ENCODE results near the gene TBC1D5. TPM values are rescaled to one million over a fixed set of nuclear protein-coding genes. Genes with fewer than 3 reads are reported as not detected.
A peak's percentile ranks its signal among the peaks of the same experiment; 100 is the strongest.

TBC1D5 gene
- total and polyA plus RNA-seq, 4 donors: 11.8 to 75.5 (median 34.5) TPM

GRCh38 chr3:17234382-17234781 is 508.0 kb downstream of the TBC1D5 start:
- Histone ChIP-seq H3K9me3 (ENCODE audit: control insufficient read depth, low read length) (no peaks in the 10 kb centered on the region), H3K27ac (ENCODE audit: low read depth in 1 of 2, low read length in 2 of 2) (no peak overlapping the region), H3K27me3 (ENCODE audit: control insufficient read depth in 1 of 2, insufficient read depth in 2 of 2, low read length in 1 of 2) (no peaks in the 10 kb centered on the region), H3K4me1 (ENCODE audit: control insufficient read depth in 1 of 2, insufficient read depth in 2 of 2, low read length in 2 of 2) (peaks cover 0 to 4% of the 10 kb centered on the region in 2 donors), H3K36me3 (ENCODE audit: control insufficient read depth in 1 of 2, insufficient read depth in 2 of 2, low read length in 1 of 2) (no peaks in the 10 kb centered on the region), H3K4me3 (ENCODE audit: low read length in 2 of 2) (no peak overlapping the region)
- DNase-seq (no peak), ATAC-seq (ENCODE audit: low FRiP score) (no peak)
- intact Hi-C loops (cut with DNase I): loop anchor here (2.0 to 10.0 kb wide), 4 partner anchors 37 to 632 kb away; no protein-coding TSS in a partner anchor

- Histone ChIP-seq H3K27me3 (ENCODE audit: control insufficient read depth in 1 of 2, insufficient read depth in 2 of 2, low read length in 1 of 2) (no peaks in the 10 kb centered on the region), H3K9me3 (ENCODE audit: control insufficient read depth, low read length) (no peaks in the 10 kb centered on the region), H3K27ac (ENCODE audit: low read depth in 1 of 2, low read length in 2 of 2) (no peak overlapping the region), H3K4me3 (ENCODE audit: low read length in 2 of 2) (no peak overlapping the region), H3K4me1 (ENCODE audit: control insufficient read depth in 1 of 2, insufficient read depth in 2 of 2, low read length in 2 of 2) (peaks cover 0 to 4% of the 10 kb centered on the region in 2 donors), H3K36me3 (ENCODE audit: control insufficient read depth in 1 of 2, insufficient read depth in 2 of 2, low read length in 1 of 2) (no peaks in the 10 kb centered on the region)
- intact Hi-C loops (cut with DNase I): loop anchor here in 1 of 2 donors (2.0 to 10.0 kb wide), 4 partner anchors 36 to 633 kb away; no protein-coding TSS in a partner anchor
- WGBS, 2 donors: 57% methylated on average over 3 of the region's 3 CpGs
- ATAC-seq (ENCODE audit: low FRiP score) (peak; percentile 76), DNase-seq (no peak)
Measured at GRCh38 chr3:17233398-17233800, 509.0 kb downstream of the TBC1D5 start.

GRCh38 chr3:17232442-17232841 is 510.0 kb downstream of the TBC1D5 start:
- intact Hi-C loops (cut with DNase I): loop anchor here in 1 of 2 donors (2.0 to 10.0 kb wide), 4 partner anchors 35 to 632 kb away; no protein-coding TSS in a partner anchor
- no peaks in the 10 kb centered on the region for H3K27me3 ChIP-seq (ENCODE audit: control insufficient read depth in 1 of 2, insufficient read depth in 2 of 2, low read length in 1 of 2)

GRCh38 chr3:17231537-17232261 is 510.7 kb downstream of the TBC1D5 start:
- WGBS, 2 donors: 33 to 44% methylated on average over 3 of the region's 3 CpGs
- ATAC-seq (ENCODE audit: low FRiP score) (no peak), DNase-seq (no peak)
- Histone ChIP-seq H3K27ac (ENCODE audit: low read depth in 1 of 2, low read length in 2 of 2) (no peak overlapping the region), H3K4me1 (ENCODE audit: control insufficient read depth in 1 of 2, insufficient read depth in 2 of 2, low read length in 2 of 2) (no peaks in the 10 kb centered on the region), H3K9me3 (ENCODE audit: control insufficient read depth, low read length) (no peaks in the 10 kb centered on the region), H3K36me3 (ENCODE audit: control insufficient read depth in 1 of 2, insufficient read depth in 2 of 2, low read length in 1 of 2) (no peaks in the 10 kb centered on the region), H3K27me3 (ENCODE audit: control insufficient read depth in 1 of 2, insufficient read depth in 2 of 2, low read length in 1 of 2) (no peaks in the 10 kb centered on the region), H3K4me3 (ENCODE audit: low read length in 2 of 2) (no peak overlapping the region)
- intact Hi-C loops (cut with DNase I): loop anchor here in 1 of 2 donors (2.0 to 10.0 kb wide), 4 partner anchors 34 to 631 kb away; no protein-coding TSS in a partner anchor

More at GRCh38 chr3:17232442-17232841, 510.0 kb downstream of the TBC1D5 start:
- no peak overlapping the region for H3K27ac ChIP-seq (ENCODE audit: low read depth in 1 of 2, low read length in 2 of 2)
- DNase-seq (no peak), ATAC-seq (ENCODE audit: low FRiP score) (no peak)
- H3K4me1 ChIP-seq (ENCODE audit: control insufficient read depth in 1 of 2, insufficient read depth in 2 of 2, low read length in 2 of 2): peaks cover 0 to 2% of the 10 kb centered on the region in 2 donors
- H3K4me3 ChIP-seq (ENCODE audit: low read length in 2 of 2): no peak overlapping the region
- H3K36me3 ChIP-seq (ENCODE audit: control insufficient read depth in 1 of 2, insufficient read depth in 2 of 2, low read length in 1 of 2): no peaks in the 10 kb centered on the region
- H3K9me3 ChIP-seq (ENCODE audit: control insufficient read depth, low read length): no peaks in the 10 kb centered on the region

GRCh38 chr3:17227472-17227871 is 515.0 kb downstream of the TBC1D5 start:
- Histone ChIP-seq H3K36me3 (ENCODE audit: control insufficient read depth in 1 of 2, insufficient read depth in 2 of 2, low read length in 1 of 2) (no peaks in the 10 kb centered on the region), H3K27me3 (ENCODE audit: control insufficient read depth in 1 of 2, insufficient read depth in 2 of 2, low read length in 1 of 2) (no peaks in the 10 kb centered on the region), H3K9me3 (ENCODE audit: control insufficient read depth, low read length) (no peaks in the 10 kb centered on the region), H3K4me3 (ENCODE audit: low read length in 2 of 2) (no peak overlapping the region), H3K27ac (ENCODE audit: low read depth in 1 of 2, low read length in 2 of 2) (no peak overlapping the region), H3K4me1 (ENCODE audit: control insufficient read depth in 1 of 2, insufficient read depth in 2 of 2, low read length in 2 of 2) (no peaks in the 10 kb centered on the region)
- intact Hi-C loops (cut with DNase I): no loop called here
- DNase-seq: no peak
- no peak for ATAC-seq (ENCODE audit: low FRiP score)
- WGBS, 2 donors: 92 to 96% methylated on average over 2 of the region's 2 CpGs

- Histone ChIP-seq H3K9me3 (ENCODE audit: control insufficient read depth, low read length) (no peaks in the 10 kb centered on the region), H3K4me1 (ENCODE audit: control insufficient read depth in 1 of 2, insufficient read depth in 2 of 2, low read length in 2 of 2) (no peaks in the 10 kb centered on the region), H3K36me3 (ENCODE audit: control insufficient read depth in 1 of 2, insufficient read depth in 2 of 2, low read length in 1 of 2) (no peaks in the 10 kb centered on the region), H3K4me3 (ENCODE audit: low read length in 2 of 2) (no peak overlapping the region), H3K27me3 (ENCODE audit: control insufficient read depth in 1 of 2, insufficient read depth in 2 of 2, low read length in 1 of 2) (no peaks in the 10 kb centered on the region), H3K27ac (ENCODE audit: low read depth in 1 of 2, low read length in 2 of 2) (no peak overlapping the region)
- DNase-seq (no peak), ATAC-seq (ENCODE audit: low FRiP score) (no peak)
- WGBS, 2 donors: 92 to 100% methylated on average over 1 of the region's 1 CpG
- intact Hi-C loops (cut with DNase I): no loop called here
Measured at GRCh38 chr3:17221529-17221928, 520.9 kb downstream of the TBC1D5 start.

- Histone ChIP-seq H3K27ac (ENCODE audit: low read depth in 1 of 2, low read length in 2 of 2) (no peak overlapping the region), H3K36me3 (ENCODE audit: control insufficient read depth in 1 of 2, insufficient read depth in 2 of 2, low read length in 1 of 2) (no peaks in the 10 kb centered on the region), H3K9me3 (ENCODE audit: control insufficient read depth, low read length) (no peaks in the 10 kb centered on the region), H3K27me3 (ENCODE audit: control insufficient read depth in 1 of 2, insufficient read depth in 2 of 2, low read length in 1 of 2) (no peaks in the 10 kb centered on the region), H3K4me3 (ENCODE audit: low read length in 2 of 2) (no peak overlapping the region), H3K4me1 (ENCODE audit: control insufficient read depth in 1 of 2, insufficient read depth in 2 of 2, low read length in 2 of 2) (no peaks in the 10 kb centered on the region)
- no peak for DNase-seq
- no peak for ATAC-seq (ENCODE audit: low FRiP score)
- 99 to 100% methylated on average over 2 of the region's 2 CpGs for WGBS, 2 donors
- intact Hi-C loops (cut with DNase I): no loop called here
Measured at GRCh38 chr3:17219593-17219992, 522.8 kb downstream of the TBC1D5 start.

GRCh38 chr3:17218587-17218986 is 523.8 kb downstream of the TBC1D5 start:
- intact Hi-C loops (cut with DNase I): no loop called here
- no peaks in the 10 kb centered on the region for H3K4me1 ChIP-seq (ENCODE audit: control insufficient read depth in 1 of 2, insufficient read depth in 2 of 2, low read length in 2 of 2)
- no peak for ATAC-seq (ENCODE audit: low FRiP score)
- no peaks in the 10 kb centered on the region for H3K9me3 ChIP-seq (ENCODE audit: control insufficient read depth, low read length)
- no peak for DNase-seq
- H3K4me3 ChIP-seq (ENCODE audit: low read length in 2 of 2): no peak overlapping the region
- WGBS, 2 donors: 91 to 93% methylated on average over 1 of the region's 1 CpG
- H3K27ac ChIP-seq (ENCODE audit: low read depth in 1 of 2, low read length in 2 of 2): no peak overlapping the region
- H3K27me3 ChIP-seq (ENCODE audit: control insufficient read depth in 1 of 2, insufficient read depth in 2 of 2, low read length in 1 of 2): no peaks in the 10 kb centered on the region
- no peaks in the 10 kb centered on the region for H3K36me3 ChIP-seq (ENCODE audit: control insufficient read depth in 1 of 2, insufficient read depth in 2 of 2, low read length in 1 of 2)

- ATAC-seq (ENCODE audit: low FRiP score) (no peak), DNase-seq (no peak)
- Histone ChIP-seq H3K4me3 (ENCODE audit: low read length in 2 of 2) (no peak overlapping the region), H3K9me3 (ENCODE audit: control insufficient read depth, low read length) (no peaks in the 10 kb centered on the region), H3K36me3 (ENCODE audit: control insufficient read depth in 1 of 2, insufficient read depth in 2 of 2, low read length in 1 of 2) (no peaks in the 10 kb centered on the region), H3K27ac (ENCODE audit: low read depth in 1 of 2, low read length in 2 of 2) (no peak overlapping the region), H3K27me3 (ENCODE audit: control insufficient read depth in 1 of 2, insufficient read depth in 2 of 2, low read length in 1 of 2) (no peaks in the 10 kb centered on the region), H3K4me1 (ENCODE audit: control insufficient read depth in 1 of 2, insufficient read depth in 2 of 2, low read length in 2 of 2) (no peaks in the 10 kb centered on the region)
- intact Hi-C loops (cut with DNase I): no loop called here
Measured at GRCh38 chr3:17217588-17217987, 524.8 kb downstream of the TBC1D5 start.

All from aorta (tissue), 5 donors.